HG03175 (cell line): ENCODE data around the gene PDZRN4.
"Not testable (repeated sequence)": the region's sequence is repeated elsewhere in the genome, so short reads cannot be mapped to it uniquely, and the experiment has no call there.

Source experiments
- ATAC-seq: cut with Tn5 transposase; IDR thresholded peaks from one replicate; pipeline ENCODE4 v1.9.1; 2021; ENCODE audit warnings: mild to moderate bottlenecking, moderate library complexity; ENCODE audit not compliant: unreplicated experiment

PDZRN4 gene

GRCh38 chr12:41188058-41188840 lies at the start of gene PDZRN4:
PDZRN4 (plus strand) TSS chr12:41188320.
- ATAC-seq, result no peak

GRCh38 chr12:41140117-41140516 lies 48.0 kb upstream of the PDZRN4 start:
- no peak for ATAC-seq

- no peak for ATAC-seq
Measured at GRCh38 chr12:41141104-41141503, 47.0 kb upstream of the PDZRN4 start.

GRCh38 chr12:41142376-41142775 lies 45.7 kb upstream of the PDZRN4 start:
- ATAC-seq, result no peak

GRCh38 chr12:41151793-41152192 lies 36.3 kb upstream of the PDZRN4 start:
- no peak for ATAC-seq

GRCh38 chr12:41162461-41162860 lies 25.7 kb upstream of the PDZRN4 start:
- no peak for ATAC-seq

- ATAC-seq, result no peak
Measured at GRCh38 chr12:41167701-41168100, 20.4 kb upstream of the PDZRN4 start.

GRCh38 chr12:41174602-41175001 lies 13.5 kb upstream of the PDZRN4 start:
- ATAC-seq, result no peak

- not testable (repeated sequence) for ATAC-seq
Measured at GRCh38 chr12:41179507-41179906, 8.6 kb upstream of the PDZRN4 start.

- ATAC-seq, result no peak
Measured at GRCh38 chr12:41184864-41185263, 3.3 kb upstream of the PDZRN4 start.

GRCh38 chr12:41186026-41186425 lies 2.1 kb upstream of the PDZRN4 start:
- ATAC-seq, result no peak

- no peak for ATAC-seq
Measured at GRCh38 chr12:41188841-41189394, 798 bp downstream of the PDZRN4 start.

- ATAC-seq, result no peak
Measured at GRCh38 chr12:41189395-41190251, 1.5 kb downstream of the PDZRN4 start.

- ATAC-seq, result no peak
Measured at GRCh38 chr12:41190338-41190737, 2.2 kb downstream of the PDZRN4 start.

- not testable (repeated sequence) for ATAC-seq
Measured at GRCh38 chr12:41191549-41191948, 3.4 kb downstream of the PDZRN4 start.

- ATAC-seq, result no peak
Measured at GRCh38 chr12:41193311-41193710, 5.2 kb downstream of the PDZRN4 start.

- no peak for ATAC-seq
Measured at GRCh38 chr12:41202051-41202450, 13.9 kb downstream of the PDZRN4 start.

GRCh38 chr12:41205070-41205709 lies 17.1 kb downstream of the PDZRN4 start:
- ATAC-seq, result no peak

- ATAC-seq, result no peak
Measured at GRCh38 chr12:41206298-41206697, 18.2 kb downstream of the PDZRN4 start.

- ATAC-seq, result no peak
Measured at GRCh38 chr12:41211448-41211847, 23.3 kb downstream of the PDZRN4 start.

GRCh38 chr12:41212625-41213024 lies 24.5 kb downstream of the PDZRN4 start:
- ATAC-seq, result no peak
